Non-pigmented ciliary epithelial cell (primary cell): ENCODE measurements around the gene PCBD1.

ENCODE experiments used
- DNase-seq: peaks from one replicate; pipeline ENCODE4 v3.0.0-alpha.2; 2010; ENCODE audit warnings: low read depth

The PCBD1 gene

GRCh38 chr10:70834021-70834420 lies 54.3 kb downstream of the PCBD1 start:
- no peak for DNase-seq

GRCh38 chr10:70833601-70834000 lies 54.8 kb downstream of the PCBD1 start:
- DNase-seq, result no peak
